ENCODE data around the gene GPLD1. TPM values are rescaled to one million over a fixed set of nuclear protein-coding genes. Genes with fewer than 3 reads are reported as not detected.

Gene GPLD1
- total RNA-seq, 2 donors from 2014 or later = 3.1 to 13.0 TPM

DNA sequence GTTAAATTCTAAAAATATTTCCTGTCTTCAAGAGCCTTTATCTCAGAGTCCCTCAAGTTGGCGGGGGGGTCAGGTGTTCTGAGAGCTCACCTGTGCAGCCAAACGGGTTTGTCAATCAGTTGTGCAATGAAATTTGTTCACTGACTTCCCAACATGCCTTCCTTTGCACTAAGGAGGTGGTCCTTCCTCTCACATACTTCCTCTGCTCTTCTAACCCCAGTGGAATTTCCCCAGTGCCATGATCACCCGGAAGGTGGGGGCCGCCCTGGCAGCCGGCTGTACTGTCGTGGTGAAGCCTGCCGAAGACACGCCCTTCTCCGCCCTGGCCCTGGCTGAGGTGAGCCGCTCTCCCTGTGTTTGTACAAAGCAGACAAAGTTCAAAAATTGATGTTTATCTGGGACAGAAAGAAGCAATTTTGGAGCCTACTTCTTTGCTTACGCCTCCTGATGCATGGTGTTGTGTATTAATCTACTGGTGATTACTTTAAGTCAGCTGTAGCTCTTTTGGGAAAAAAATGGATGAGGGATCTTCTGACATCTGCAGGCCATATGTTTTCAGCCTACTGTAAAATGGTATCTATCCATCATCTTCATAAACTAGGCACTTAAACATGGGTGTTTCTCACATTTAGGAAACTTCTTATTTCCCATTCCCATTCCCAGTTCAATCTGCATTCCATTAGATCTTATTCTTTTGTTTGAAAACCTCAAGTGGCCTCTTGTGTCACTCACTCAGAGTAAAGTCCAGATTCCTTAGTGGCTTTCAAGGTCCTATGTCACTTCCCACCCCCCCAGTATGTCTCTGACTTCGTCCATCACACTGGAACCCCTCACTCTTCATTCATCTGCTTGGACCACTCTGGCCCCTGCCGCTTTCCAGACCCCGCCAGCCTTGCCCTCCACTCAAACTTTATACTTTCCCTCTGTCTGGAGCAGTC is 15.5 kb upstream of the GPLD1 start:
- TF ChIP-seq, protein P1, sequence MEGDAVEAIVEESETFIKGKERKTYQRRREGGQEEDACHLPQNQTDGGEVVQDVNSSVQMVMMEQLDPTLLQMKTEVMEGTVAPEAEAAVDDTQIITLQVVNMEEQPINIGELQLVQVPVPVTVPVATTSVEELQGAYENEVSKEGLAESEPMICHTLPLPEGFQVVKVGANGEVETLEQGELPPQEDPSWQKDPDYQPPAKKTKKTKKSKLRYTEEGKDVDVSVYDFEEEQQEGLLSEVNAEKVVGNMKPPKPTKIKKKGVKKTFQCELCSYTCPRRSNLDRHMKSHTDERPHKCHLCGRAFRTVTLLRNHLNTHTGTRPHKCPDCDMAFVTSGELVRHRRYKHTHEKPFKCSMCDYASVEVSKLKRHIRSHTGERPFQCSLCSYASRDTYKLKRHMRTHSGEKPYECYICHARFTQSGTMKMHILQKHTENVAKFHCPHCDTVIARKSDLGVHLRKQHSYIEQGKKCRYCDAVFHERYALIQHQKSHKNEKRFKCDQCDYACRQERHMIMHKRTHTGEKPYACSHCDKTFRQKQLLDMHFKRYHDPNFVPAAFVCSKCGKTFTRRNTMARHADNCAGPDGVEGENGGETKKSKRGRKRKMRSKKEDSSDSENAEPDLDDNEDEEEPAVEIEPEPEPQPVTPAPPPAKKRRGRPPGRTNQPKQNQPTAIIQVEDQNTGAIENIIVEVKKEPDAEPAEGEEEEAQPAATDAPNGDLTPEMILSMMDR (IDR thresholded peaks at IDR 0.05) = no peak
- TF ChIP-seq POLR2AphosphoS5 (IDR thresholded peaks at IDR 0.05) = peak; percentile 36
- Histone ChIP-seq H3K9me3 (no peaks in the 10 kb centered on the region), H3K4me1 (replicated peaks) (no peaks in the 10 kb centered on the region), H3K27me3 (replicated peaks; ENCODE audit: insufficient read depth) (no peaks in the 10 kb centered on the region), H3K4me3 (no peak overlapping the region), H3K36me3 (no peaks in the 10 kb centered on the region), H3K27ac (no peak overlapping the region)
- intact Hi-C loops (cut with DNase I) = no loop called here
- peak; percentile 34 for DNase-seq (ENCODE audit: low spot score)
- 75% methylated on average over 14 of the region's 14 CpGs for WGBS

DNA sequence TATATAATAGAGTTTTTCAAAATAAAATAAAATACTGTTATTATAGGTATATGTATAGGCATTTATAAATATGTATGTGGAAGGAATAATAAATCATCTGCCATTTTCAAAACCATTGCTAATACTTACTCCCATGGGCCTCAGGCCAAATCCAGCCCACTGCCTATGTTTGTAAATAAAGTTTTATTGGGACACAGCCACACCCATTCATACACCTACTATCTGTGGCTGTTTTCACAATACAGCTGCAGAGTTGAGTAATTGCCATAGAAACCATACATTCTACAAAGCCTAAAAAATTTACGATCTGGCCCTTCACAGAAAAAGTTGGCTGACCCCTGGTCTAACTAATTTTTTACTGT is 14.9 kb upstream of the GPLD1 start:
- no peaks in the 10 kb centered on the region for H3K4me1 ChIP-seq (replicated peaks)
- no peaks in the 10 kb centered on the region for H3K36me3 ChIP-seq
- H3K9me3 ChIP-seq = no peaks in the 10 kb centered on the region
- H3K27me3 ChIP-seq (replicated peaks; ENCODE audit: insufficient read depth) = no peaks in the 10 kb centered on the region
- no peak overlapping the region for H3K4me3 ChIP-seq
- no peak for DNase-seq (ENCODE audit: low spot score)
- 62% methylated on average over 1 of the region's 1 CpG for WGBS
- intact Hi-C loops (cut with DNase I) = no loop called here
- TF ChIP-seq POLR2AphosphoS5 (IDR thresholded peaks at IDR 0.05) = no peak
- TF ChIP-seq POLR2A (IDR thresholded peaks at IDR 0.05) = no peak
- TF ChIP-seq, protein P1 (IDR thresholded peaks at IDR 0.05) = no peak
- H3K27ac ChIP-seq = no peak overlapping the region

- Histone ChIP-seq H3K27me3 (replicated peaks; ENCODE audit: insufficient read depth) (no peaks in the 10 kb centered on the region), H3K4me1 (replicated peaks) (no peaks in the 10 kb centered on the region), H3K4me3 (no peak overlapping the region), H3K36me3 (no peaks in the 10 kb centered on the region), H3K27ac (no peak overlapping the region), H3K9me3 (no peaks in the 10 kb centered on the region)
- DNase-seq (ENCODE audit: low spot score) = no peak
- no peak for TF ChIP-seq POLR2AphosphoS5 (IDR thresholded peaks at IDR 0.05)
- TF ChIP-seq, protein P1 (IDR thresholded peaks at IDR 0.05) = no peak
- no peak for TF ChIP-seq POLR2A (IDR thresholded peaks at IDR 0.05)
- intact Hi-C loops (cut with DNase I) = no loop called here
These were observed 12.5 kb upstream of the GPLD1 start for GRCh38 chr6:24501914-24502313.

DNA sequence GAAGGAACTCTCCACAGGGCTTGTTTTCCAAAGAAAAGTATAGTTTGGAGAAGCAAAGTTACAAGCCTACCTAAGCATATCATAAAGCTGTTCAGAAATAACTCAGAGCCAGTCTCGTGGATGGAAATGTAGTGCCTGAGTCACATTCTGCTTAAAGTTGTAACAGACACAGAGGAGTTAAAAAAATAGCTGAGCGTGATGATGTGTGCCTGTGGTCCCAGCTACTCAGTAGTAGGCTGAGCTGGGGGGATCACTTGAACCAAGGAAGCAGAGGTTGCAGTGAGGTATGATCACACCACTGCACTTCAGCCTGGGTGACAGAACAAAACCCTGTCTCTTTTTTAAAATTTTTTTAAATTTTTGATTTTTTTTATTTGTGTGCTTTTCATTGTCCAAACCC is 12.0 kb upstream of the GPLD1 start:
- Histone ChIP-seq H3K4me3 (no peak overlapping the region), H3K27me3 (replicated peaks; ENCODE audit: insufficient read depth) (no peaks in the 10 kb centered on the region), H3K4me1 (replicated peaks) (no peaks in the 10 kb centered on the region), H3K27ac (no peak overlapping the region), H3K36me3 (no peaks in the 10 kb centered on the region), H3K9me3 (no peaks in the 10 kb centered on the region)
- intact Hi-C loops (cut with DNase I) = no loop called here
- no peak for DNase-seq (ENCODE audit: low spot score)
- TF ChIP-seq POLR2A (IDR thresholded peaks at IDR 0.05) (no peak), POLR2AphosphoS5 (IDR thresholded peaks at IDR 0.05) (no peak)
- TF ChIP-seq, protein P1 (IDR thresholded peaks at IDR 0.05) = no peak
- 73% methylated on average over 2 of the region's 2 CpGs for WGBS

GRCh38 chr6:24500683-24501082 is 11.3 kb upstream of the GPLD1 start:
- Histone ChIP-seq H3K27ac (no peak overlapping the region), H3K9me3 (no peaks in the 10 kb centered on the region), H3K4me3 (no peak overlapping the region), H3K27me3 (replicated peaks; ENCODE audit: insufficient read depth) (no peaks in the 10 kb centered on the region), H3K4me1 (replicated peaks) (peaks cover under 1% of the 10 kb centered on the region), H3K36me3 (no peaks in the 10 kb centered on the region)
- WGBS = 85% methylated on average over 3 of the region's 3 CpGs
- TF ChIP-seq, protein P1 (IDR thresholded peaks at IDR 0.05) = no peak
- TF ChIP-seq POLR2A (IDR thresholded peaks at IDR 0.05) (no peak), POLR2AphosphoS5 (IDR thresholded peaks at IDR 0.05) (no peak)
- intact Hi-C loops (cut with DNase I) = no loop called here
- DNase-seq (ENCODE audit: low spot score) = no peak
